Endothelial cell (in vitro differentiated cells): ENCODE results near the gene TLX1. TPM values are rescaled to one million over a fixed set of nuclear protein-coding genes. Genes with fewer than 3 reads are reported as not detected.

ENCODE experiments used
- DNase-seq: peaks from one replicate; pipeline ENCODE4 v3.0.0; 2021; ENCODE audit warnings: low spot score
- H3K27ac Mint-ChIP-seq: one replicate; pipeline ENCODE4 v1.8.0; 2021; ENCODE audit warnings: mixed read lengths, inconsistent platforms; ENCODE audit not compliant: unreplicated experiment
- H3K27me3 Mint-ChIP-seq: one replicate; pipeline ENCODE4 v1.8.0; 2021; ENCODE audit warnings: mild to moderate bottlenecking, moderate library complexity, mixed read lengths, inconsistent platforms; ENCODE audit not compliant: unreplicated experiment
- H3K36me3 Mint-ChIP-seq: one replicate; pipeline ENCODE4 v1.8.0; 2021; ENCODE audit warnings: mild to moderate bottlenecking, low read depth, mixed read lengths, inconsistent platforms; ENCODE audit not compliant: unreplicated experiment
- H3K4me1 Mint-ChIP-seq: one replicate; pipeline ENCODE4 v1.8.0; 2021; ENCODE audit warnings: mild to moderate bottlenecking, mixed read lengths, inconsistent platforms; ENCODE audit not compliant: unreplicated experiment
- H3K4me3 Mint-ChIP-seq: one replicate; pipeline ENCODE4 v1.8.0; 2021; ENCODE audit warnings: mild to moderate bottlenecking, mixed read lengths, inconsistent platforms; ENCODE audit not compliant: unreplicated experiment
- H3K9me3 Mint-ChIP-seq: one replicate; pipeline ENCODE4 v1.8.0; 2021; ENCODE audit warnings: mixed read lengths, inconsistent platforms; ENCODE audit not compliant: unreplicated experiment
- total RNA-seq: library from RNA; stranded (reverse); fragmentation: NEBNext Ultra II Directional; extraction: Animal tissue kit (Norgen Biotek cat#: 25700); gene quantifications from one replicate; pipeline ENCODE4 v1.2.1, GENCODE V29; 2021; ENCODE audit not compliant: unreplicated experiment
- TF ChIP-seq, protein P1 (sequence below): fragments of 200-600 bp; sonication (generic); IDR thresholded peaks from one replicate; pipeline ENCODE4 v1.5.0; 2021; ENCODE audit warnings: antibody characterized with exemption; ENCODE audit not compliant: unreplicated experiment

Gene TLX1
- total RNA-seq, 1 donor from 2014 or later: 31.0 TPM

DNA sequence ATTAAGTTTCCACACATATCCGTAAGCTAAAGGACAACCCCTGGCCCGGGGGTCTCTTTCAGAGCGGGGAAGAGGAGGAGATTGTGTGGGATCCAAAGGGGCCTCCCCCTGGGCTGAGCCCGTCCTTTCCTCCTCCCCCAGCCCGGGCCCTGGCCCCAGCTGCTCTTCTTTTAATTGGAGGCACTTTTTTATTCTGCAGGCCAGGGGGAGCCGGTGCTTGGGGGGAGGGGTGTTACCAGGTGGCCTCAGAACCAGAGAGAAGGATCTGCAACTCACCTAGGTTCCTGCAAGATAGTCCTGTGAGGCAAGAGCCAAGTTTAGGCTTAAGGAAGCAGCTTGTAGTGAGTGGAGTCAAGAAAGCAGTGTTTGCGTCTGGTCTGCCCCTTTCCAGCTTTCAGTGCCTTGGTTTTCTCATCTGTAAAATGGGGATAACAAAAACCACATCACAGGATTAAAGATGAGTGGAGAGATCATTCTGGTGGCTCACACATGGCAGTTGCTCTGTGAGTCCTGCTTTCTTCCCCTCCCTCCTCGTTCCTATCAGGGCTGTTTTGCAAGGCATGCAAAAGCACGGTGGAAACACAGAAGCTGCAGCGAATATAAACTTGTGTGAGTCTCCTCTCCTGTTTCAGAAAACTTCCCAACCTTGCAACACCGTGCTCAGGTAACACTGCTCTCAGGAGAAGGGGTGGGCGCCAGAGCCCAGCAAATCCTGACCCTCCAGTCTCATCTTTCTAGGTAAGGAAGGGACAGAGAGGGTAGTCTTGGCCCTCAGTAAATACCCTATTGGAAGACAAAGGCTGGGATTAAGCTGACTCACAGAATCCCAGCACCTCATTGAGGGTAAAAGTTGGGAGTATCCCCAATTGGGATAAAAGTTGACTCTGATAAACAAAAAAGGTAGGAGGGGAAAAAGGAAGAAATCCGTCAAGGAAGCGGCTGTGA lies 4.1 kb upstream of the TLX1 start:
- no peak overlapping the region for H3K4me3 Mint-ChIP-seq

GRCh38 chr10:101130141-101130540 lies 959 bp upstream of the TLX1 start:
- H3K4me1 Mint-ChIP-seq: peaks cover 44% of the 10 kb centered on the region
- peaks cover 6% of the 10 kb centered on the region for H3K36me3 Mint-ChIP-seq
- H3K4me3 Mint-ChIP-seq: no peak overlapping the region
- DNase-seq: no peak
- TF ChIP-seq, protein P1, sequence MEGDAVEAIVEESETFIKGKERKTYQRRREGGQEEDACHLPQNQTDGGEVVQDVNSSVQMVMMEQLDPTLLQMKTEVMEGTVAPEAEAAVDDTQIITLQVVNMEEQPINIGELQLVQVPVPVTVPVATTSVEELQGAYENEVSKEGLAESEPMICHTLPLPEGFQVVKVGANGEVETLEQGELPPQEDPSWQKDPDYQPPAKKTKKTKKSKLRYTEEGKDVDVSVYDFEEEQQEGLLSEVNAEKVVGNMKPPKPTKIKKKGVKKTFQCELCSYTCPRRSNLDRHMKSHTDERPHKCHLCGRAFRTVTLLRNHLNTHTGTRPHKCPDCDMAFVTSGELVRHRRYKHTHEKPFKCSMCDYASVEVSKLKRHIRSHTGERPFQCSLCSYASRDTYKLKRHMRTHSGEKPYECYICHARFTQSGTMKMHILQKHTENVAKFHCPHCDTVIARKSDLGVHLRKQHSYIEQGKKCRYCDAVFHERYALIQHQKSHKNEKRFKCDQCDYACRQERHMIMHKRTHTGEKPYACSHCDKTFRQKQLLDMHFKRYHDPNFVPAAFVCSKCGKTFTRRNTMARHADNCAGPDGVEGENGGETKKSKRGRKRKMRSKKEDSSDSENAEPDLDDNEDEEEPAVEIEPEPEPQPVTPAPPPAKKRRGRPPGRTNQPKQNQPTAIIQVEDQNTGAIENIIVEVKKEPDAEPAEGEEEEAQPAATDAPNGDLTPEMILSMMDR: no peak
- peak overlapping the region; percentile 42 for H3K27ac Mint-ChIP-seq
- peaks cover 15% of the 10 kb centered on the region for H3K27me3 Mint-ChIP-seq
- no peaks in the 10 kb centered on the region for H3K9me3 Mint-ChIP-seq

More for the DNA sequence above, 4.1 kb upstream of the TLX1 start:
- H3K9me3 Mint-ChIP-seq: no peaks in the 10 kb centered on the region
- H3K27me3 Mint-ChIP-seq: peaks cover 30% of the 10 kb centered on the region
- TF ChIP-seq, protein P1: no peak
- peaks cover 39% of the 10 kb centered on the region for H3K4me1 Mint-ChIP-seq
- DNase-seq: no peak
- peaks cover 10% of the 10 kb centered on the region for H3K36me3 Mint-ChIP-seq
- H3K27ac Mint-ChIP-seq: no peak overlapping the region

DNA sequence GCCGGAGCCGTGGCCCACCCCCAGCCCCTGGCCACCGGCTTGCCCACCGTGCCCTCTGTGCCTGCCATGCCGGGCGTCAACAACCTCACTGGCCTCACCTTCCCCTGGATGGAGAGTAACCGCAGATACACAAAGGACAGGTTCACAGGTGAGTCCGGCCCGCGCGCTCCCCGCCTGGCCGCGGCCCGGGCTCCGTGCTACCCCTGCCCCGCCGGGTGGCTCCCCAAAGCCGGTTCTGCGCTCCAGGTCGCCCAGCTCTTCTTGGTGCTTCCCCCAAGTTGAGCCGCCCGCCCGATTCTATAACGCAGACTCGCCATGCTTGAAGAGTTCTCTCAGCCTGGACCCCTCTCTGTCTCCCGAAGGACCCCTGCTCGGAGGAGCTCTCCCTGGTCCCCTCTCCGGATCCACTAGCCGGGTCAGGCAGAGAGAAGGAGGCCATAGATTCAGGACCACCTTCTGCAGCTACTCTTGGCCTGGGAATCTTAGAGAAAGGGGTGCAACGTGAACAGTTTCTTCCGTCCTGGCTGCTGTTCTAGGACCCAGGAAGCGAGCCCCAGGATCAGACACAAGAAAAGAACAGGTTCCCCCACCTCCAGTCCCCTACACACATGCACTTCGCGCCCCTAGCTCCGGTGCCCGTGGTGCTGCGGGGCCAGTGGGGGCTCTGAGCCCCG lies 999 bp downstream of the TLX1 start:
- Mint-ChIP-seq H3K27ac (no peak overlapping the region), H3K36me3 (peaks cover 19% of the 10 kb centered on the region), H3K4me3 (peak overlapping the region; percentile 98), H3K9me3 (no peaks in the 10 kb centered on the region), H3K4me1 (peaks cover 62% of the 10 kb centered on the region), H3K27me3 (peaks cover 16% of the 10 kb centered on the region)
- no peak for DNase-seq
- TF ChIP-seq, protein P1: no peak

DNA sequence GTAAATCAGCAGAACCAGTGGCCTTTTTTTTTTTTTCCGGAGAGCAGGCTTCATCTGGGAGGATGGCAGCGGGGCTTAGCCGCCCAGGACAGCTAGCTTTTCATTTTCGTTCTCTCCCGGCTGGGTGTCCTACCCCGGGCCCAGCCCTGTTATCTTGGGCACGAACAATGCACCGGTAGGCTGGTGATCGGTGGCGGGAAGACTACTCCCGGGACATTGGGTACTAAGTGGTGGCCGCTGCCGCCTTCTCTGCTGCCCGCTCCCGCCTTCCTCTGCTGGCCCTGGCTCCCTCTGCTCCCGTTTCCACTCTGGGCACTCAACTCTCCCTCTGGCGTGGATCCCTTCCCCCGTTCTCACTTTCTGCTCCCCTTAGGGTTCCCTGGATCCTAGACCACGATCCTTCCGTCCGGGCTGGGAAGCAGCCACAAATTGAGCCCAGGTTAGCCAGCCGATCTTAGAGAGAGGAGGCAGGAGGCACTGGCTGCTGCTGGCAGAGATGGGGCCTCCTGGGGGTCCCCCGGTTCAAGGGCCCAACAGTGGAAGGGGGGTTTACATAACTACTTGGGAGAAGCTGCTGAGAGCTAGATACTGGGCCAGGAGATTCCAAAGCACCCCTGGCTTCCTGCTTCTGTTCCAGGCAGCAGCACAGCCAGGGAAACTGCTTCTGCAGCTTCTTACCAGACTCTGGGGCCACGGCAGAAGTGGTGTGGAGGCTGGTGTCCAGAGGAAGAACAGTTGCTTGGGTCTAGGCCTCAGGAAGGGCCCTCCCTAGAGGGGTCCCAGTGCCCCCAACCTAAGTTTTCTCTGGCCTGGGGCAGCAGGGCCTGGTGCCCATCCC lies 1.8 kb downstream of the TLX1 start:
- H3K4me1 Mint-ChIP-seq: peaks cover 63% of the 10 kb centered on the region
- peak overlapping the region; percentile 68 for H3K27ac Mint-ChIP-seq
- H3K27me3 Mint-ChIP-seq: peaks cover 14% of the 10 kb centered on the region
- no peaks in the 10 kb centered on the region for H3K9me3 Mint-ChIP-seq
- H3K4me3 Mint-ChIP-seq: peak overlapping the region; percentile 98
- H3K36me3 Mint-ChIP-seq: peaks cover 27% of the 10 kb centered on the region
- TF ChIP-seq, protein P1: no peak
- no peak for DNase-seq
